Stimulated activated CD8-positive, alpha-beta memory T cell treated with anti-CD3 and anti-CD28 coated beads, Interleukin-7, amount 100 ng/mL, for 4 hours (primary cell): Measurements from ENCODE around the gene ARMC2.
"Not testable (repeated sequence)": the region's sequence is repeated elsewhere in the genome, so short reads cannot be mapped to it uniquely, and the experiment has no call there.

Experiments used
- DNase-seq, 2 donors: peaks; one replicate each; pipeline ENCODE4 v3.0.0-alpha.2; 2020; ENCODE audit warnings: low read depth in 2 of 2

ARMC2 gene

GRCh38 chr6:108870357-108870756, 22.1 kb downstream of the ARMC2 start:
- DNase-seq, result no peak

- DNase-seq, result peak in 1 of 2 donors; percentile 15
Observed at GRCh38 chr6:108872141-108872557, 23.9 kb downstream of the ARMC2 start.

- no peak for DNase-seq
Observed at GRCh38 chr6:108872575-108872974, 24.4 kb downstream of the ARMC2 start.

GRCh38 chr6:108873251-108873650, 25.0 kb downstream of the ARMC2 start:
- no peak for DNase-seq

- DNase-seq, result no peak
Observed at GRCh38 chr6:108873971-108874370, 25.7 kb downstream of the ARMC2 start.

GRCh38 chr6:108874470-108875160, 26.4 kb downstream of the ARMC2 start:
- peak; percentile 12 to 13 for DNase-seq

GRCh38 chr6:108875161-108875555, 26.9 kb downstream of the ARMC2 start:
- DNase-seq, result no peak

GRCh38 chr6:108877046-108877751, 29.0 kb downstream of the ARMC2 start:
- no peak for DNase-seq

- DNase-seq, result no peak
Observed at GRCh38 chr6:108878942-108879341, 30.7 kb downstream of the ARMC2 start.

GRCh38 chr6:108883172-108883571, 35.0 kb downstream of the ARMC2 start:
- no peak for DNase-seq

GRCh38 chr6:108884211-108885059, 36.2 kb downstream of the ARMC2 start:
- no peak for DNase-seq

GRCh38 chr6:108888052-108888451, 39.8 kb downstream of the ARMC2 start:
- DNase-seq, result no peak

GRCh38 chr6:108888745-108889144, 40.5 kb downstream of the ARMC2 start:
- no peak for DNase-seq

GRCh38 chr6:108890898-108891297, 42.7 kb downstream of the ARMC2 start:
- DNase-seq, result not testable (repeated sequence)

GRCh38 chr6:108895571-108895970, 47.3 kb downstream of the ARMC2 start:
- no peak for DNase-seq

GRCh38 chr6:108896111-108896661, 48.0 kb downstream of the ARMC2 start:
- DNase-seq, result no peak

GRCh38 chr6:108897371-108897770, 49.1 kb downstream of the ARMC2 start:
- DNase-seq, result no peak

GRCh38 chr6:108902382-108902792, 54.2 kb downstream of the ARMC2 start:
- DNase-seq, result no peak

GRCh38 chr6:108903796-108904195, 55.6 kb downstream of the ARMC2 start:
- DNase-seq, result no peak

GRCh38 chr6:108904741-108905140, 56.5 kb downstream of the ARMC2 start:
- no peak for DNase-seq

GRCh38 chr6:108914235-108915022, 66.2 kb downstream of the ARMC2 start:
- no peak for DNase-seq
